Epithelial cell of proximal tubule (primary cell): ENCODE results near the gene SESN3. TPM values are rescaled to one million over a fixed set of nuclear protein-coding genes. Genes with fewer than 3 reads are reported as not detected.
"Not testable (repeated sequence)": the region's sequence is repeated elsewhere in the genome, so short reads cannot be mapped to it uniquely, and the experiment has no call there.

Experiments used
- DNase-seq: peaks from one replicate; pipeline ENCODE4 v3.0.0-alpha.2; 2011; ENCODE audit warnings: low read depth
- H3K4me3 ChIP-seq: 2 replicates; pipeline ENCODE4 v1.5.1; 2011; ENCODE audit warnings: low read depth, mild to moderate bottlenecking, low read length
- total RNA-seq: library from RNA; depleted of rRNA; stranded (reverse); fragments of >200 nt; gene quantifications from 2 replicates; pipeline ENCODE4 v1.2.3, GENCODE V29; 2015
- TF ChIP-seq, protein P1 (sequence below): conservative IDR thresholded peaks from 2 replicates; pipeline ENCODE4 v1.5.1; 2012; ENCODE audit warnings: low read depth, mild to moderate bottlenecking, low read length

The SESN3 gene
- total RNA-seq, 1 donor from 2014 or later, result 4.9 TPM

DNA sequence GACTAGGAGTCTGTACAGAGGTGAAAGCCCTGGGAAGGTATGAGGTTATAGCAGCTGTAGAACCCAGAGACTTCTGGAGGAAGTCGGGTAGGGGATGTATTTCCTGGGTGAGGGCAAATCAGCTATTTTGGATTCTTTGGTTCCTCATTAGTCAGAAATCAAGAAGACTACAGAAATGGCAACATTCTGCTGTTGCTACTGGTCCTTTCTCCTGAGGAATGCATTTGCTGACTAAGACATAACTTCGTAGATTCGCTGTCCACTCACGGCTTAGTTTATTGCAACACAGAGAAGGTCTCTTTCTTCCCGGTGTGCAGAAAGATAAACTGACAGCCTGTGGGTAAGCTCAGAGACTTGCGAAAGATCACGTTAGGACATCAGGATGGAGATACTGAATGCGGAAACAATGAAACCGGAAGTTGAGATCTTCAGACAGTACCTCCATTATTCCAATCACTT lies 25.3 kb upstream of the SESN3 start:
- H3K4me3 ChIP-seq, result no peak overlapping the region
- no peak for DNase-seq
- TF ChIP-seq, protein P1, sequence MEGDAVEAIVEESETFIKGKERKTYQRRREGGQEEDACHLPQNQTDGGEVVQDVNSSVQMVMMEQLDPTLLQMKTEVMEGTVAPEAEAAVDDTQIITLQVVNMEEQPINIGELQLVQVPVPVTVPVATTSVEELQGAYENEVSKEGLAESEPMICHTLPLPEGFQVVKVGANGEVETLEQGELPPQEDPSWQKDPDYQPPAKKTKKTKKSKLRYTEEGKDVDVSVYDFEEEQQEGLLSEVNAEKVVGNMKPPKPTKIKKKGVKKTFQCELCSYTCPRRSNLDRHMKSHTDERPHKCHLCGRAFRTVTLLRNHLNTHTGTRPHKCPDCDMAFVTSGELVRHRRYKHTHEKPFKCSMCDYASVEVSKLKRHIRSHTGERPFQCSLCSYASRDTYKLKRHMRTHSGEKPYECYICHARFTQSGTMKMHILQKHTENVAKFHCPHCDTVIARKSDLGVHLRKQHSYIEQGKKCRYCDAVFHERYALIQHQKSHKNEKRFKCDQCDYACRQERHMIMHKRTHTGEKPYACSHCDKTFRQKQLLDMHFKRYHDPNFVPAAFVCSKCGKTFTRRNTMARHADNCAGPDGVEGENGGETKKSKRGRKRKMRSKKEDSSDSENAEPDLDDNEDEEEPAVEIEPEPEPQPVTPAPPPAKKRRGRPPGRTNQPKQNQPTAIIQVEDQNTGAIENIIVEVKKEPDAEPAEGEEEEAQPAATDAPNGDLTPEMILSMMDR, result no peak

DNA sequence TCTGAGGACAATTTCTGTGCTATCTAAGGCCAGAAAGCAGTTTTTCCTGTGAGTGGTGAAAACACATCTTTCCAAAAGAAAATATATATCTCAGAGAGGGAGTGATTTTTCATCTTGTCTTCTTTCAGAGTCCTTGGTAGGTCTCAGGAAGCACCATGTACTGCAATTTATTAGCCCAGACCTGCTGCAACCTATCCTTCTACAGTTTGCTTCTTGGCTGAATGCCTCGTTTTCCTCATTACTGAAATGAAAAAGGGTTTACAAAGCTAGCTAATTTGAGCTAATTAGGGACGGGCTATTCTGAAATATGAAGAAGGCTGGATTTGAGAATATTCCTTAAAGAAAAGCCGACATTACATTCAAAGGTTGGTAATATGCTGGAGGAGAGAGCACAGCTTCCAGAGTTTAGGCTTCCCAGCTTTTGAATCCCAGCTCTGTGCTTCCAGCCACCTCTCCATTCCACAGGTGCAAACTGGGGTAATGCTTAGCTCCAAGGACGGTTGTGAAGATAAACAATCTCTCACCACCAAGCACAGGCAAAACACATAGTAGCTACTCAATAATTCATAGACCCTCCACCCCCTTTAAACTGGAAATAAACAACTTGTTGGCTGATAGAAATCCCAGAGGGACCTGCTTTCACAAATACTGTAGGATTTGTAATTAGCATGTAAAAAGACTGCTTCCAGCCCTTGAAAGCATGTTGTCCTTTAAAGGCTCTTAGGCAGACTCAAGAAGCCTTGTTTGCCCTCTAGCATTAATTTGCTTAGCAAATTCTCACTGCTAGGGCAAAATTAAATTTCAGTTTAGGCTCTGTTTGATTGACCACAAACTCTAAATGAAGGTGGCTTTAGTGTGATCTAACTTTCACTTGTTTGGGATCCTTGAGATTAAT lies 24.5 kb upstream of the SESN3 start:
- no peak overlapping the region for H3K4me3 ChIP-seq
- no peak for DNase-seq
- TF ChIP-seq, protein P1, result no peak

DNA sequence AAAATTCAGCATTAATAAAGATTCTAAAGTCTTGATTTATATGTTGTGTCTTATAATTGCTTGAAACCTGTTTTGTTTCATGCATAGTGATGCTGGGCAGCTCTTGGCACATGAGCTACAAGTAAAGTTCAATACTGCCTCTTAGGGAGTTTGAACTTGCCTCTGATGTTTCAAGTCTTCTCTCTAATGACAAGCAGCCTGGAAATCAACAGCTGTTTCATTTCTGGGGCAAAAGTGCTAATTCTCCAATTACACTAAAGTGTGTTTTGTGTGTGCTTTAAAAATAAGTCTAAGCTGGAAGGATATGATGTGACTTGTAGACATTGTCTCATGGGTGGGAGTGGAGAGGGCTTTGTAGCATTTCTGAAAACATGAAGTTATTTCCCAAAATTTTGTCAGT lies 23.7 kb upstream of the SESN3 start:
- no peak for DNase-seq
- H3K4me3 ChIP-seq, result no peak overlapping the region
- TF ChIP-seq, protein P1, result no peak

DNA sequence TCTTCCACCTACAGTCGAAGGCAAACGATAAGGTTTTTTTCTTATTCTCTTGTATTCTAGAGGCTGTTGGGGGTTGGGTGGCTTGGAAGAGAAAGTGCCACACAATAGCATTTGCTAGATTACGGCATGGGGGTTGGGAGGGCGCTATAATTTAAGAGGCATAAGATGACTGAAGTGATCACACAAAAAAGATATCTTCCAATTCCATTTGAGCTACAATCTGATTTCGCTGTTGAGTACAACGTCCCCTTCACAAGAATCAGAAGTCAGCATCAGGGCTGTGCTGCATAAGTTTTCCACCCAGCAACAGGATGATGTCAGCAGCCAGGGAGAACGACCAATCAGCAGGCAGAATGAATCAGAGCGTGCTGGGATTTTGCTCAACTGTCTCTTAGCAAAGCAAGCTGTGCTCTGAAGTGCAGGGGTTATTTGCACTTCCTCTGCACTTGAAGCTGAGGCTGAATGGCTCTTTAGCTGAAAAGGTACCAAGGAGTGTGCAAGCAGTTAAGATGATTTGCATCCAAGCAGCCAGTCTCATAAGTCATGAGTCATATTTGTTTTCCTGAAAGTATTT lies 23.2 kb upstream of the SESN3 start:
- peak overlapping the region; percentile 50 for H3K4me3 ChIP-seq
- TF ChIP-seq, protein P1, result no peak
- peak; percentile 59 for DNase-seq

DNA sequence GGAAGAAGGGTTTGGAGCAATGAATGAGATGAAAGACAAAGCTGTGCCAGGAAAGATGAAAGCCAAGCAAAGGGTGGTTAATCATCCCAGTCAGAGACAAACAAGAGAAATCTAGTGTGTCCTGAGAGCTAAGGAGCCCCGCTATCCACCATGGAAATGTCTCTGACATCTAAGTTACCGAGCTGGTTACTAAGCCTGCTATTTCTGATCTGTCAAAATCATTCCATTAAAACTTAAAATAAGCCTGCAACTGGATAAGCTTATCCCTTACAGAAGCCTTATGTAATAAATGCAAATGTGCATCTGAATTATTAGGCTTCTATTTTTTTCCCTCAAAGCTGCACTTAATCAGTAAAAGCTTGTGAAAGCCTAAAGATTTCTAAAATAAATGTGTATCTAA lies 22.1 kb upstream of the SESN3 start:
- TF ChIP-seq, protein P1, result no peak
- no peak for DNase-seq
- H3K4me3 ChIP-seq, result no peak overlapping the region

DNA sequence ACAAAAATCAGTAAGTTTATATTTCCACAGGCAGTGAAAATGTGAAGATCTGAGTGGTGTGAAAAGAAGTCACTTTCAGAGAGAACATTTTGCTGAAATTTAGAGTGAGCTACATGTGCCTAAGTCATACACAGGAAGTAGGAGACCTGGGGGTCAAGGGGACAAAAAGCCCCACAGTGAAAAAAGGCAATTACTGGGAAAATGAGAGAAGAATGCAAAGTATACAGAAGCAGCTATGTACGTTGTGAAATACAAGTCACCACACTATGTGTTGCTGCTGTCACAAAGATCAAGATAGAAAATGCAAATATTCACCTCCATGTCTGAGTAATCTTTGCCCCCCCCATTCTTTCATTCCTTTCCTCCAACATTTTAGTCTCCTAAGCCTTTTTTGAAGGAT lies 21.6 kb upstream of the SESN3 start:
- no peak for DNase-seq
- TF ChIP-seq, protein P1, result no peak
- no peak overlapping the region for H3K4me3 ChIP-seq

DNA sequence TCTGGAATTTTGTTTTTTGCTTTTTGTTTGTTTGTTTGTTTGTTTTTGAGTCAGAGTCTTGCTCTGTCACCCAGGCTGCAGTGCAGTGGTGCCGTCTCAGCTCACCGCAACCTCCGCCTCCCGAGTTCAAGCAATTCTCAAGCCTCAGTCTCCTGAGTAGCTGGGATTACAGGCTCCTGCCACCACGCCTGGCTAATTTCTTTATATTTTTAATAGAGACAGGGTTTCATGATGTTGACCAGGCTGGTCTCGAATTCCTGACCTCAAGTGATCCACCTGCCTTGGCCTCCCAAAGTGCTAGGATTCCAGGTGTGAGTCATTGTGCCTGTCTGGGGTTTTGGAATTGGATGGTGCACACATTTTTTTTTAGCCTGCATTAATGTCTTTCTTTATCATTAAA lies 20.9 kb upstream of the SESN3 start:
- not testable (repeated sequence) for H3K4me3 ChIP-seq, DNase-seq
